ENCODE data around the gene SLC25A26. TPM values are rescaled to one million over a fixed set of nuclear protein-coding genes. Genes with fewer than 3 reads are reported as not detected.
"Not testable (repeated sequence)": the region's sequence is repeated elsewhere in the genome, so short reads cannot be mapped to it uniquely, and the experiment has no call there.

Gene SLC25A26
- total and polyA plus RNA-seq, 4 donors: 19.8 to 23.4 (median 22.5) TPM

- Histone ChIP-seq H3K9me3 (ENCODE audit: control insufficient read depth, insufficient read depth, low read length) (no peaks in the 10 kb centered on the region), H3K4me3 (ENCODE audit: low read depth, low read length) (no peak overlapping the region), H3K27me3 (ENCODE audit: control insufficient read depth, insufficient read depth, low read length) (peaks cover 4% of the 10 kb centered on the region), H3K36me3 (ENCODE audit: control insufficient read depth, insufficient read depth, low read length) (no peaks in the 10 kb centered on the region), H3K27ac (ENCODE audit: low read depth, low read length) (no peak overlapping the region), H3K4me1 (ENCODE audit: control insufficient read depth, insufficient read depth, low read length) (no peaks in the 10 kb centered on the region)
- no peak for DNase-seq (ENCODE audit: low read depth in 4 of 6, low spot score in 6 of 6)
- WGBS (ENCODE audit: insufficient coverage): 40% methylated on average over 1 of the region's 2 CpGs
Observed at GRCh38 chr3:66215106-66215505, 5.7 kb upstream of the SLC25A26 start.

- 67% methylated on average over 2 of the region's 5 CpGs for WGBS (ENCODE audit: insufficient coverage)
- H3K9me3 ChIP-seq (ENCODE audit: control insufficient read depth, insufficient read depth, low read length): no peaks in the 10 kb centered on the region
- H3K27me3 ChIP-seq (ENCODE audit: control insufficient read depth, insufficient read depth, low read length): peaks cover 4% of the 10 kb centered on the region
- H3K27ac ChIP-seq (ENCODE audit: low read depth, low read length): no peak overlapping the region
- no peaks in the 10 kb centered on the region for H3K36me3 ChIP-seq (ENCODE audit: control insufficient read depth, insufficient read depth, low read length)
- peak overlapping the region; percentile 77 for H3K4me3 ChIP-seq (ENCODE audit: low read depth, low read length)
- H3K4me1 ChIP-seq (ENCODE audit: control insufficient read depth, insufficient read depth, low read length): no peaks in the 10 kb centered on the region
- no peak for DNase-seq (ENCODE audit: low read depth in 4 of 6, low spot score in 6 of 6)
Observed at GRCh38 chr3:66220066-66220465, 735 bp upstream of the SLC25A26 start.

GRCh38 chr3:66224220-66224619 lies 3.4 kb downstream of the SLC25A26 start:
- Histone ChIP-seq H3K36me3 (ENCODE audit: control insufficient read depth, insufficient read depth, low read length) (no peaks in the 10 kb centered on the region), H3K4me3 (ENCODE audit: low read depth, low read length) (no peak overlapping the region), H3K27ac (ENCODE audit: low read depth, low read length) (no peak overlapping the region)

GRCh38 chr3:66226093-66226492 lies 5.3 kb downstream of the SLC25A26 start:
- H3K27ac ChIP-seq (ENCODE audit: low read depth, low read length); H3K4me1 ChIP-seq (ENCODE audit: control insufficient read depth, insufficient read depth, low read length); H3K36me3 ChIP-seq (ENCODE audit: control insufficient read depth, insufficient read depth, low read length); H3K9me3 ChIP-seq (ENCODE audit: control insufficient read depth, insufficient read depth, low read length); H3K4me3 ChIP-seq (ENCODE audit: low read depth, low read length); DNase-seq (ENCODE audit: low read depth in 4 of 6, low spot score in 6 of 6); H3K27me3 ChIP-seq (ENCODE audit: control insufficient read depth, insufficient read depth, low read length): not testable (repeated sequence)
- 100% methylated on average over 2 of the region's 3 CpGs for WGBS (ENCODE audit: insufficient coverage)

More at GRCh38 chr3:66224220-66224619, 3.4 kb downstream of the SLC25A26 start:
- H3K9me3 ChIP-seq (ENCODE audit: control insufficient read depth, insufficient read depth, low read length): no peaks in the 10 kb centered on the region
- WGBS (ENCODE audit: insufficient coverage): no CpG with 5 or more reads among the region's 1 CpG
- no peak for DNase-seq (ENCODE audit: low read depth in 4 of 6, low spot score in 6 of 6)
- H3K27me3 ChIP-seq (ENCODE audit: control insufficient read depth, insufficient read depth, low read length): no peaks in the 10 kb centered on the region
- no peaks in the 10 kb centered on the region for H3K4me1 ChIP-seq (ENCODE audit: control insufficient read depth, insufficient read depth, low read length)

GRCh38 chr3:66227051-66227450 lies 6.2 kb downstream of the SLC25A26 start:
- DNase-seq (ENCODE audit: low read depth in 4 of 6, low spot score in 6 of 6): no peak
- Histone ChIP-seq H3K36me3 (ENCODE audit: control insufficient read depth, insufficient read depth, low read length) (no peaks in the 10 kb centered on the region), H3K27ac (ENCODE audit: low read depth, low read length) (no peak overlapping the region), H3K4me3 (ENCODE audit: low read depth, low read length) (no peak overlapping the region), H3K9me3 (ENCODE audit: control insufficient read depth, insufficient read depth, low read length) (no peaks in the 10 kb centered on the region), H3K4me1 (ENCODE audit: control insufficient read depth, insufficient read depth, low read length) (no peaks in the 10 kb centered on the region), H3K27me3 (ENCODE audit: control insufficient read depth, insufficient read depth, low read length) (no peaks in the 10 kb centered on the region)
- WGBS (ENCODE audit: insufficient coverage): no CpG with 5 or more reads among the region's 3 CpGs

GRCh38 chr3:66227915-66228314 lies 7.1 kb downstream of the SLC25A26 start:
- DNase-seq (ENCODE audit: low read depth in 4 of 6, low spot score in 6 of 6): no peak
- Histone ChIP-seq H3K36me3 (ENCODE audit: control insufficient read depth, insufficient read depth, low read length) (no peaks in the 10 kb centered on the region), H3K4me3 (ENCODE audit: low read depth, low read length) (no peak overlapping the region), H3K4me1 (ENCODE audit: control insufficient read depth, insufficient read depth, low read length) (no peaks in the 10 kb centered on the region), H3K9me3 (ENCODE audit: control insufficient read depth, insufficient read depth, low read length) (no peaks in the 10 kb centered on the region), H3K27ac (ENCODE audit: low read depth, low read length) (no peak overlapping the region), H3K27me3 (ENCODE audit: control insufficient read depth, insufficient read depth, low read length) (no peaks in the 10 kb centered on the region)
- WGBS (ENCODE audit: insufficient coverage): 73% methylated on average over 2 of the region's 2 CpGs

- Histone ChIP-seq H3K4me3 (ENCODE audit: low read depth, low read length) (no peak overlapping the region), H3K27ac (ENCODE audit: low read depth, low read length) (no peak overlapping the region), H3K36me3 (ENCODE audit: control insufficient read depth, insufficient read depth, low read length) (no peaks in the 10 kb centered on the region), H3K9me3 (ENCODE audit: control insufficient read depth, insufficient read depth, low read length) (no peaks in the 10 kb centered on the region), H3K4me1 (ENCODE audit: control insufficient read depth, insufficient read depth, low read length) (no peaks in the 10 kb centered on the region), H3K27me3 (ENCODE audit: control insufficient read depth, insufficient read depth, low read length) (no peaks in the 10 kb centered on the region)
- DNase-seq (ENCODE audit: low read depth in 4 of 6, low spot score in 6 of 6): no peak
- no CpG with 5 or more reads among the region's 1 CpG for WGBS (ENCODE audit: insufficient coverage)
Observed at GRCh38 chr3:66228707-66229106, 7.9 kb downstream of the SLC25A26 start.

- Histone ChIP-seq H3K36me3 (ENCODE audit: control insufficient read depth, insufficient read depth, low read length) (no peaks in the 10 kb centered on the region), H3K27me3 (ENCODE audit: control insufficient read depth, insufficient read depth, low read length) (no peaks in the 10 kb centered on the region), H3K4me1 (ENCODE audit: control insufficient read depth, insufficient read depth, low read length) (no peaks in the 10 kb centered on the region), H3K27ac (ENCODE audit: low read depth, low read length) (no peak overlapping the region), H3K4me3 (ENCODE audit: low read depth, low read length) (no peak overlapping the region), H3K9me3 (ENCODE audit: control insufficient read depth, insufficient read depth, low read length) (no peaks in the 10 kb centered on the region)
- no peak for DNase-seq (ENCODE audit: low read depth in 4 of 6, low spot score in 6 of 6)
- 91% methylated on average over 1 of the region's 4 CpGs for WGBS (ENCODE audit: insufficient coverage)
Observed at GRCh38 chr3:66229931-66230330, 9.1 kb downstream of the SLC25A26 start.

GRCh38 chr3:66233033-66233432 lies 12.2 kb downstream of the SLC25A26 start:
- H3K36me3 ChIP-seq (ENCODE audit: control insufficient read depth, insufficient read depth, low read length): no peaks in the 10 kb centered on the region
- no CpG with 5 or more reads among the region's 4 CpGs for WGBS (ENCODE audit: insufficient coverage)
- H3K4me1 ChIP-seq (ENCODE audit: control insufficient read depth, insufficient read depth, low read length): no peaks in the 10 kb centered on the region
- H3K4me3 ChIP-seq (ENCODE audit: low read depth, low read length): no peak overlapping the region
- no peak for DNase-seq (ENCODE audit: low read depth in 4 of 6, low spot score in 6 of 6)
- no peaks in the 10 kb centered on the region for H3K27me3 ChIP-seq (ENCODE audit: control insufficient read depth, insufficient read depth, low read length)
- no peak overlapping the region for H3K27ac ChIP-seq (ENCODE audit: low read depth, low read length)
- no peaks in the 10 kb centered on the region for H3K9me3 ChIP-seq (ENCODE audit: control insufficient read depth, insufficient read depth, low read length)

- Histone ChIP-seq H3K36me3 (ENCODE audit: control insufficient read depth, insufficient read depth, low read length) (no peaks in the 10 kb centered on the region), H3K27ac (ENCODE audit: low read depth, low read length) (no peak overlapping the region), H3K9me3 (ENCODE audit: control insufficient read depth, insufficient read depth, low read length) (no peaks in the 10 kb centered on the region), H3K4me3 (ENCODE audit: low read depth, low read length) (no peak overlapping the region), H3K4me1 (ENCODE audit: control insufficient read depth, insufficient read depth, low read length) (no peaks in the 10 kb centered on the region), H3K27me3 (ENCODE audit: control insufficient read depth, insufficient read depth, low read length) (no peaks in the 10 kb centered on the region)
- WGBS (ENCODE audit: insufficient coverage): no CpG with 5 or more reads among the region's 5 CpGs
- DNase-seq (ENCODE audit: low read depth in 4 of 6, low spot score in 6 of 6): peak in 2 of 6 donors; percentile 23 to 55
Observed at GRCh38 chr3:66236281-66236680, 15.5 kb downstream of the SLC25A26 start.
